Middle frontal gyrus (tissue), 1 donor: ENCODE data around the gene TDP1.
"Not testable (repeated sequence)": the region's sequence is repeated elsewhere in the genome, so short reads cannot be mapped to it uniquely, and the experiment has no call there.

ENCODE experiments used
- DNase-seq: peaks from one replicate; pipeline ENCODE4 v3.0.0-alpha.2; 2015; ENCODE audit warnings: low spot score; ENCODE audit errors: extremely low spot score

TDP1 gene

GRCh38 chr14:89990218-89990617 is 34.5 kb downstream of the TDP1 start:
- DNase-seq = no peak

- no peak for DNase-seq
These were observed 35.0 kb downstream of the TDP1 start for GRCh38 chr14:89990623-89991275.

GRCh38 chr14:89992273-89992672 is 36.5 kb downstream of the TDP1 start:
- no peak for DNase-seq

- no peak for DNase-seq
These were observed 41.2 kb downstream of the TDP1 start for GRCh38 chr14:89996963-89997362.

GRCh38 chr14:90000935-90001334 is 45.2 kb downstream of the TDP1 start:
- DNase-seq = no peak

- DNase-seq = no peak
These were observed 48.0 kb downstream of the TDP1 start for GRCh38 chr14:90003526-90004307.

- DNase-seq = no peak
These were observed 49.7 kb downstream of the TDP1 start for GRCh38 chr14:90005441-90005840.

GRCh38 chr14:90005939-90006530 is 50.3 kb downstream of the TDP1 start:
- no peak for DNase-seq

GRCh38 chr14:90017371-90017770 is 61.6 kb downstream of the TDP1 start:
- DNase-seq = no peak

- DNase-seq = no peak
These were observed 64.2 kb downstream of the TDP1 start for GRCh38 chr14:90019824-90020523.

- DNase-seq = no peak
These were observed 67.6 kb downstream of the TDP1 start for GRCh38 chr14:90023176-90023896.

- DNase-seq = no peak
These were observed 69.2 kb downstream of the TDP1 start for GRCh38 chr14:90024910-90025309.

GRCh38 chr14:90026608-90027007 is 70.9 kb downstream of the TDP1 start:
- DNase-seq = not testable (repeated sequence)

GRCh38 chr14:90027842-90028241 is 72.1 kb downstream of the TDP1 start:
- DNase-seq = no peak

- no peak for DNase-seq
These were observed 78.4 kb downstream of the TDP1 start for GRCh38 chr14:90034156-90034555.

GRCh38 chr14:90034835-90035525 is 79.3 kb downstream of the TDP1 start:
- DNase-seq = no peak

GRCh38 chr14:90039253-90040010 is 83.7 kb downstream of the TDP1 start:
- DNase-seq = no peak

- DNase-seq = no peak
These were observed 84.7 kb downstream of the TDP1 start for GRCh38 chr14:90040411-90040810.

- DNase-seq = no peak
These were observed 86.9 kb downstream of the TDP1 start for GRCh38 chr14:90042496-90043252.
